Stimulated activated CD4-positive, alpha-beta T cell treated with anti-CD3 and anti-CD28 coated beads, TNF-alpha, amount 100 ng/mL, for 1 hour (primary cell): ENCODE measurements around the gene GRPEL1.

Source experiments
- DNase-seq, 3 donors: peaks; one replicate each; pipeline ENCODE4 v3.0.0-alpha.2; 2020; ENCODE audit warnings: low read depth in 3 of 3, low spot score in 1 of 3

The GRPEL1 gene

DNA sequence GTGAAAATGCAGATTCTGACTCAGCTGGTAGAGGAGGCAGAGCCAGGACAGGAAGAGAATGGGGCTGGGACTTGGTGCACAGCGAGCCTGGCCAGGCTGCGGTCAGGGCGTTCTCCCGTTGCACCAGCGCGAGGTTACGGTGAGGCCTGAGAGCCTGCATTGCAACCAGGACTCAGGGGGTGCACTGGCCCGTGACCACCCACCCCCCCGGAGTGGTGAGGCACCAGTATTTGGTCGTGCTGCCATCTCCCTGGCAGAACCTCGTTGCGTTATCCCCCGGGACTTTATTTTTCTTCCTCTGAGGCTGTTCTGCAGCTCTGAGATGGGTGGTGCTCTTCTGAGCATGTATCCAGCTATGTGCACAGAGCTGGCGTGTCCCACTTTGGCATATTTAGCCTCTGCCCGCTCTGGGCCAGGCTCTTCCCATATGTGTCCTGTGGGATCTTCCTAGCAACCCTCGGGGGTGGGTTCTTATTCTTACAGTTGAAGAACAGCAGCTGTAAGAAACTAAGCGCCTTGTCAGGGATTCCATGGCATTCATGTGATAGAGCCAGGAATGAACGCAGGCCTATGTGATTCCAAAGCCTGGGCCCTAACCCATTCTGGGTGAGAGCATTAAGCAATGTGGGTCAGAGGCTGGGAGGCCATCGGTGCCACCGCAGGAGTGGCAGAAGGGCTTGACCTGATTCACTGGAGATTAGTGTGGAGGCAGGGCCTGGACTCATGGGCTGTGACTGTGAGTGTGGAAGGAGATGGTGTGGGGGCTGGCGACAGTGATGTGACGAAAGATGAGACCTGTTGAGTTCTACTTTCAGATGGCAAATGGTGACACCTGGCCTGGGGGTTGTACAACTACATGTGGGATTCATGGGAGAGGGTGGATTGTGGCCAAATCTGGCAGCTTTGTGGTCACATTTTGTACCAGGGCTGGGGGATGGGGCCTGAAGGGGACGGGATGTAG is 21.6 kb downstream of the GRPEL1 start:
- no peak for DNase-seq

GRCh38 chr4:7045553-7045952 is 22.3 kb downstream of the GRPEL1 start:
- no peak for DNase-seq

DNA sequence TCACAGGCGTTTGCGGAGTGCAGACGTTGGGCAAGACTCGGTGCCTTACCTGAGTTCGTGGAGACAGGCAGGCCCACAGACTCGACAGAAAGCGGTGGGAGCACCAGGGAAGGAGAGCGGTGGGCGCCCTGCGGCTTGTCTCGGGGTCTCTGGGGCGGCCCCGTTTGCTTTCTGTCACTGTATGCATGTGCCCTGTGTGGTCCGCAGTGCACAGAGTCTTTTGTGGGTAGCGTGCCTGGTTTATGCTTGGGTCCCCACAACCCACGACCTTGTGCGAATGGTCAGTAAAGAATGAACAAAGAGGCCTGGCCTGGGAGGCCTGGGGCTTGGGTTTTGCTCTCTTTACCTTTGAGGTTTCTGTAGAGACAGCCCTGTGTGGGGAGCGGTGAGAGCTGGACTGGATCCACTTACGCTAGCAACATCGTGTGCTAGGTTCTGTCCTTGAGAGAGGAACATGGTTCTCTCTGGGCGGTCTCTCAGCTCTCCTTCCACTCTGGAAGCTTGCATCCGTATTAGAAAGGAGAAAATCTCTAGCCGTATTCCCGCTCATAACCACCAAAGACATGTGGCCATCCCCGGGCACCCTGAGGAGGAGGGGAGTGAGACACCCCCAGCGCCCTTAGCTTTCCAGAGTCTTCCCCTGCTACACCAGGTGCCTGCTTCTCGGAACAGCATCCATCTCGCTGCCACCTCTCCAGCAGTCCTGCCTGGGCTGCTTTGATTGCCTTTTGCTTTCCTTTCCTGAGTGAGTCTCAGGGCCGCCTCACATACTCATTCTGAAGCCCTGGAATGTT is 23.5 kb downstream of the GRPEL1 start:
- no peak for DNase-seq

DNA sequence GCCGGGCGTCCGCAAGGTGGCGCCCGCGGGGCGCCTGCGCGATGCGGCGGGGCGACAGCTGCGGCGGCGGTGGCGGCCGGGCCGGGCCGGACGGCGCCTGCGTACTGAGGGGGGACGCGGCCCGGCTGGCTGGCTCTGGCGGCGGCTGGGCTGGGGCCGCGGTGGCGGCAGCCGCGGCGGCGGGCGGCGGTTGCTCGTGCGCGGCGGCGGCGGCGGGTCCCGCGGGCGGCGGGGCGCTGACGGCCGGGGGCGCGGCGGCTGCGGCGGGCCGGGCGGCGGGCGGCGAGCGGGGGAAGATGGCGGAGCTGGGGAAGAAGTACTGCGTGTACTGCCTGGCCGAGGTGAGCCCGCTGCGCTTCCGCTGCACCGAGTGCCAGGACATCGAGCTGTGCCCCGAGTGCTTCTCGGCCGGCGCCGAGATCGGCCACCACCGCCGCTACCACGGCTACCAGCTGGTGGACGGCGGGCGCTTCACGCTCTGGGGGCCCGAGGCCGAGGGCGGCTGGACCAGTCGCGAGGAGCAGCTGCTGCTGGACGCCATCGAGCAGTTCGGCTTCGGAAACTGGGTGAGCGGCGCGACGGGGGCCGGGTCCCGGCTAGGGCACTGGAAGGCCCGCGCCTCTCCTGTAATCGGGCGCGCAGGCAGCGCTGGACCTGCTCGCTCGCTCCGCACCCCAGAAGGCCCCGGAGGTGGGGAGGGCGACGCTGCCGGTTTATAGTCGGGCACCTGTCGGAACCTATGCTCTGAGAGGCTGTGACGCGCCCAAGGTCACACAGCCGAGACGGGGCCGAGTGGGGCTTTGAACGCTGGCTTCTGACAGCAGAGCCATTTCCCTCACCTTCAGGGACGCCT is 24.4 kb downstream of the GRPEL1 start, which contains the start of gene TADA2B:
Gene TADA2B, plus strand, starts transcription at position 89 of the 853 bp plus-strand sequence. Its CDS starts 208 bp downstream, at position 297.
- peak in 2 of 3 donors; percentile 18 to 34 for DNase-seq

DNA sequence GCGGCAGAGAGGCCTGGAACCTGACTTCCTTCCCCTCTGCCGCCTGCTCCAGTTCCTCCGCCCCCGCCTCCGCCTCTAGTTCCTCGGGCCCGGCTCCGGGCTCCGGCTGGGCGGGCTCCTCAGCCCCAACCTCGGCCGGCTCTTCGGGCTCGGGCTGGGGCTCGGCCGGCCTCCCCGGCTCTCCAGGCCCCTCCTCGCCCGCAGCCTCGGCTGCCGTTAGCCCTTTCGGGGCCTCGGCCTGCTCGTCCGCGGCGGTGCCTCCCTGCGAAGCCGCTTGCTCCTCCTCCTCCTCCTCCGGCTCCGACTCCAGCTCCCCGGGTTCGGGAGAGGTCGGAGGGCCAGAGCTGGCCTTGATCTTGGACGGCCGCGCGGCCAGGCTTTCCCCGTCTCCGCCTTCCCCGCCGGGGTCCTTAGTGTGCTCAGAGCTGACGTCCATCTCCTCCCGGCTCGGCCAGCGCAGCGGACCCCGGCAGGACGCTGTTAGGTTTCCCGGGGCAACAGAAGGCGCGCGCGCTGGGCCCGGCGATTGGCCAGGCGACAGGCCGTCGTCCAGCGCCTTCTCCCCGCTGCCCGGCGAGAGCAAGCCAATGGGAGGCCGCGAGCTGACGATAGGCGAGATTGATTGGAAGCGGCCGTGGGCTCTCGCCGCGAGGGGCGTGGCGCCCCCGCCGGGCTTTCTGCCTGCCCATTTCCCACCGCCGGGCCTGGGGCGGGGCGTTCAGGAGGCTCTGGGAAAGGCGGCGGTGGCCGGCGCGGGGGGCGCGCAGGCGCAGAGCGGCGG is 25.2 kb downstream of the GRPEL1 start:
- DNase-seq = peak; percentile 74 to 90 (median 83)

DNA sequence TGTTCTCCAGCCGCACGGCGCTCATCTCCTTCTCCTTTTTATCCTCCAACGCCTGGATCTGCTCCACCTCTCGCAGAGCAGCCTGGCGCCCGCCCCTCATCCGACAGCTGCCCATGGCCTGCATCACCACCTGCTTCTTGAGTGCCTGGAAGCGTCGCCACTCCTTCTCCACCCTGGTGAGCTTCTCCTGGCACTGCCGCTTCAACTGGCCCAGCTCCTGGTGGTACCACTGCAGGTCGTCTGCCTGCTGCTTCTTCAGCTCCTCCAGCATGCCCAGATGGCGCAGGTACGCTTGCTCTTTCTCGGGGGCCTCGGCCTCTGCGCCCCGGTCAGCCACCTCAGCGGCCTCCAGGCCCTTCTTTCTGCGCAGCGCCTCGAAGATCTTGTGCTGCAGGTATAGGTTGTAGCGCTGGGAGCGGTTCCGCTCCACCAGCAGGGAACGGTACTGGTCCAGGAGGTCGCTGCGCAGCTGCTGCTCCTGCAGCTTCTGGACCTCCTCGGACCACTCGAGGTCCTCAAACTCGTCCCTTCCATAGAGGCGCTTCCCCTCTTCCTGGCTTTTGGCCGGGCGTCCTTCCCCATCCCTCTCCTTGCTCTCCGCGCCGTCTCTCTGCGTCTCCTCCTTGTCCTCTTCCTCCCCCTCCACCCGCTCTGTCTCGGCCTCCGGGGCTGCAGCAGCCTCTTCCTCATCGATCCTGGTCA is 25.9 kb downstream of the GRPEL1 start:
- no peak for DNase-seq

- DNase-seq = no peak
These were observed 26.6 kb downstream of the GRPEL1 start for GRCh38 chr4:7041246-7041645.

DNA sequence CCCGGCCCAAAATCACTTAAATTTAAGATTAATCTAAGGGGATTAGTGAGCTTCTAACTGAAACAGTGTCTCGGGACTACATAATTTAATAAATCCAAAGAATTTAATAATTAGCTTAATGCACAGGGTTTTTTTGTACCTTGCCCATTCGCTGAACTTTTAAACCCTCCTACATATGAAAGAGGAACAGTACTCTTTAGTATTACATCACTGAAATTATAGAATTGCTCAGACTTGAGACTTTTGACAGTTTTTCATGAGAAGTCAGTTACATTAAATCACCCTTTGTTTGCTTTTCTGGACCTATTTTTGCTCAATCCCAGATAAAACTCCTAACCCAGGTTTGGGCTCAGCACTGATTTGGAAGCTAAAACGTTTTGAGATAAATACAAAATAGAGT is 27.1 kb downstream of the GRPEL1 start:
- no peak for DNase-seq

DNA sequence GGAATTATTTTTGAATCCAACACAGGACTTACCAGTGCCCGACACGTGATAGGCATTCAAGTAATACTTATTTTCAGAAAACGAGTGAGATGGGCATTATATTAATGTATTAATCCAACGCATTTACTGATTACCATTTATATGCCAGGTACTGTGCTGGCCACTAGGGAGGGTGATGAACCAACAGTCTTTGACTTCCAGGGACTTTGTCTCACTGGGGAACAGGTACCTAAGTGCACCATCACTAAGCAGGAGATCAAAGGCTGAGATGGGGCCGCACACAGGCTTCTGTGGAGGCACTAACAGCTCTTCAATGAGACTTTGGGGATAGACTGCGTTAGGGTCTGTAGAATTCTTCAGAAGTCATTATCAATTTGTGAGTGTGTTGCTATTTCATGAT is 30.4 kb downstream of the GRPEL1 start:
- no peak for DNase-seq

DNA sequence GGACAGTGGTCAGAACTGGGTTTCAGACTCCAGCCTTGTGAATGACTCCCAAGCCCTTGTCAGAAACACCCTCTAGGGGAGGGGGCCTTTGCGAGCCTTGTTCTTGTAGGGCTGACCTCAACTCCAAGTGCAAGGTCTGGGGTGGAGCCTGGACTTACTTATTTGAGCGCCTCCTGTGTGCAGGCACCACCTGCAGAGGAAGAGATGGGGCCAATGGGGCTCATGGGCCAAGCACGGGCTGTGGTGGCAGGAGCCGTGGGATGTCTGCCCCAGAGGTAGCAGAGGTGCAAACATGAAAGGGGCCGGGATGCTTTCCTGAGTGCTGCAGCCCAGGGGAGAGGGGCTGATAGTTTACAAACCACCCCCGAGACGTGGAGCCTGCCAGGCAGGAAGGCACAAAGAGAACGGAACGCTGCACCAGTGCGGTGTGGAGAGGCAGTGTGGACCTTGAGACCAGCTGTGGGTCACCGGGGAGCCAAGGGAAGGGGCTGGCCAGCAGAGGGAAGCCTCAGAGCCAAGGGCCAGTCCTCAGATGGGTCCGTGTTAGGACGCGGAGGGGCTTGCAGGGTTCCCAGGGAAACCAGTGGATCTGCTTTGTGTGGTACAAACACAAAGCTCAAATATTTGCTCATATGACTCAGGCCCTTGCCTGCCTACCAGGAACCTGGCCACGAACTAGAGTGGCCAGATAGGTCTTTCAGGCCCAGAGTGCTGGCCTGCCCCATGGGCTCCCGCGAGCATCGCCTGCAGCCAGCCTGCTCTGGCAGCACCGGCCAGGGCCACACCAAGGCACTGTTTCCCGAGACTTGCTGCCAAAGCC is 33.4 kb downstream of the GRPEL1 start:
- DNase-seq = no peak

GRCh38 chr4:7032596-7032995 is 35.3 kb downstream of the GRPEL1 start:
- no peak for DNase-seq

DNA sequence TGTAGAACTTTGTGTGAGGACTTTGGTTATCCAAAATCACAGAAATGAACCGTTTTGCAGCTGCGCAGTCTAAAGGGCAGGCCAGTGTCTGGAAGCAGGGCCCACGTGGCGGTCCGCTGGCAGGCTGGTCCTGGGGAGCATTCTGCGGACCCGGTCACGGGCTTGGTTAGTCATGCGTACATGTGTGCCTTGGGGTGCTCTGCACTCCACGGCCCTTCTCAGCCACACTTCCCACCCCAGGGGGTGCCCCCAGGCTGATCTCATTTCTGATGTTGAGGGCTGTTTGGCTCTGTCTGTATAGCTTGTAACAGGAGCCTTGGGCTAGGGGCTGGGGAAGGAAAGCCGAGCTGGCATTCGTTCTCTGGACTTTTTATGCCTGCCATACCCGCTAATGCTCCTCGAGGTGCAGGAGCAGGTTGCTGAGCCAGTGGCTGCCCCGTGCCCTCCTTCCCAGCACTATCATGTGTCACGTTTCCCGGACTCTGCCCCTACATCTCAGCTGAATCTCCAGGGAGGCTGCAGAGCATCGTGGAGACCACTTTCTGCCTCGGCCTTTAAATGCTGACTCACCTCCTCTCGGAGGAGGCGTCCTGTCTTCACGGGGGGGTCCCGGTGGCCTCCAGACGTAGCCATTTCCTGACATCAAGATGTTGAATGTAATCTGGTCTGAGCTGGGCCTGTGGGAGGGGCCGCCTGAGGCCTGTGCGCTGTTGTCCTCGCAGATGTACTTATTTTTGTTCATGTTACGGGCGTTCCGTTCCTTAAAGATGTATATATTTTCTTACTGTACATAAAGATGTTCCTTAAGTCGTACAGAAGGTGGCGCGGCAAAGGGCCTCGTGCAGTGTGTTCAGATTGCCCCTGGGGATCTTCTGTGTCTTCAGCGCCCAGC is 36.1 kb downstream of the GRPEL1 start:
- no peak for DNase-seq

GRCh38 chr4:7030856-7031255 is 37.0 kb downstream of the GRPEL1 start:
- no peak for DNase-seq

DNA sequence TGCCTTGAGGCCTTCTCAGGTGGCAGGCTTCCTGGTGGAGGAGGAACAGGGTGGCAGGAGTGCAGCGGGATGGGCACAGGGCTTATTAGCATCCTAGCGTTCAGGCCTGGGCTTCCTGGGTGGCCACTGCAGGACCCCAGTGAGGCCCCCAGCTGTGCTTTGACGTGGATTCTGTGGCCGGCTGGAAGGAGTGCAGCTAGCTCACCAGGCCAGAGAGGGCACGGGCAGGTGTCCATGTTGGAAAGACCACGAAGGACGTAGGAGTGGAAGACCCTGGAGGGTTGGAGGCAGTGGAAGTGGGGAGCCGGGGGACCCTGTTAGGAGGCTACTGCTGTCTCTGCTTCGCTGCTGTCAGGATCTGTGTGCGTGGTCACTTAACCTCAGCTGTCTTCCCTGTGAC is 37.9 kb downstream of the GRPEL1 start:
- DNase-seq = no peak

DNA sequence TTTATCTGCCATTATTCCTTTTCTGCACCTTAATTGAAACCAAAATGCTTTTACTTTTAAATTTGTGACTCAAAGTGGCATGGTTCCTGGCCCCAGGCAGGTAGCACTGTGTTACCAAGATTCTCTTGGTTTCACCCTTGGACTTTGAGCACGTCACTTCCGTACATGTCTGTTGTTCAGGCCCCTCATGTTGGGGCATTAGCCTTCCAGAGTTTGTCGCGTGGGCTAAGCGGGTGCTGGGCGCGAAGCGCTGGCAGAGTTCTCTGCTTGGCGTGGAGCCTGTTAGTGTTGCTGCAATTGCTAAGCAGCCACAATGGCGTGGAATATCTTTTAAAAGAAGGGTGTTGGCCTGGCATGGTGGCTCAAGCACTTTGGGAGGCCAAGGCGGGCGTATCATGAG is 38.7 kb downstream of the GRPEL1 start:
- DNase-seq = no peak

GRCh38 chr4:7027913-7028312 is 40.0 kb downstream of the GRPEL1 start:
- DNase-seq = no peak

DNA sequence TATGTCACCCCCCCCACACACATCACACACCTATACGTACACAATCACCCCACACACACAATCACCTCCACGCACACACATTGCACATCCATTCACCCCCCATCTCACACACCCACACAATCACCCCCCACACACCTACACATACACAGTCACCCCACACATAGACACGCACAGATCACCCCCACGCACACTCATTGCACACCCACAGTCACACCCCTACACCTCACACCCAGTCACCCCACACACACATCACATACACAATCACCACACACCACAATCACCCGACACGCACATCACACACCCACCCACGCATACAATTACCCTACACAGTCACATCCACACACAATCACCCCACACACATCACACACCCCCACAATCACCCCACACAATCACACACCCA is 40.6 kb downstream of the GRPEL1 start:
- no peak for DNase-seq

DNA sequence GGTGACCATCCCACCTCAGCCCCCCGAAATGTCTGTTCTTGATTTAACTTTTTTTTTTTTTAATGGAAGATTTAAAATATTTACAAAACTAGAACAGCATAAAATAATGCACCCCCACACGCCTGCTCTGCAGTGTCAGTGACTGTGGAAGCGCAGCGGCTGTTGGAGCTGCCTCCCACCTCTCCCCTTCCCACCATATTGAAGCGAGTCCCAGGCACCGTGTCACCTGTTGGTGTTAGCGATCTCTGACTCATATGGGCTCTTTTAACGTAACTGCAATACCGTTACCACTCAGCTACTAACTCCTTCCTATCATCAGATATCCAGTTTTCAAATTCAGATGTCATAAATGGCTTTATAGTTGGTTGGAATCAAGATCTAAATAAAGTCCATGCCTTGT is 41.8 kb downstream of the GRPEL1 start:
- DNase-seq = no peak
